Thyroid gland (tissue), 4 donors: ENCODE measurements around the gene NR3C1.

Source experiments
- CTCF ChIP-seq, 6 experiments: fragments of 200-600 bp in 3 of 6; fragments of 450-650 bp in 3 of 6; sonication (generic) in 3 of 6; IDR thresholded peaks; one replicate each; pipeline ENCODE4 v1.5.1; 2016 to 2019; ENCODE audit warnings: antibody characterized with exemption in 6 of 6, mild to moderate bottlenecking in 2 of 6, inconsistent platforms in 1 of 6, moderate library complexity in 1 of 6
- POLR2A ChIP-seq, 2 donors: fragments of 450-650 bp; IDR thresholded peaks; one replicate each; pipeline ENCODE4 v1.6.1; 2017; ENCODE audit warnings: antibody characterized with exemption in 2 of 2, mild to moderate bottlenecking in 2 of 2, moderate library complexity in 1 of 2

GRCh38 chr5:143356855-143357583 is 46.5 kb downstream of the NR3C1 start:
- TF ChIP-seq POLR2A (IDR thresholded peaks at IDR 0.05) (no peak), CTCF (IDR thresholded peaks at IDR 0.05) (no peak)
